HG02623 (cell line): ENCODE results near the gene ZNHIT2.
"Not testable (repeated sequence)": the region's sequence is repeated elsewhere in the genome, so short reads cannot be mapped to it uniquely, and the experiment has no call there.

Source experiments
- ATAC-seq: cut with Tn5 transposase; IDR thresholded peaks from one replicate; pipeline ENCODE4 v1.9.1; 2021; ENCODE audit warnings: moderate library complexity; ENCODE audit not compliant: unreplicated experiment

Gene ZNHIT2

GRCh38 chr11:65117206-65118096, at the start of gene ZNHIT2:
Gene ZNHIT2 (minus strand): TSS chr11:65117701. CDS start chr11:65117653, 48 bp downstream.
- peak; percentile 60 for ATAC-seq

- no peak for ATAC-seq
Observed at GRCh38 chr11:65166893-65167292, 49.4 kb upstream of the ZNHIT2 start.

GRCh38 chr11:65165410-65166317, 48.2 kb upstream of the ZNHIT2 start:
- no peak for ATAC-seq

- ATAC-seq = no peak
Observed at GRCh38 chr11:65163684-65164083, 46.2 kb upstream of the ZNHIT2 start.

- ATAC-seq = no peak
Observed at GRCh38 chr11:65160643-65161042, 43.1 kb upstream of the ZNHIT2 start.

DNA sequence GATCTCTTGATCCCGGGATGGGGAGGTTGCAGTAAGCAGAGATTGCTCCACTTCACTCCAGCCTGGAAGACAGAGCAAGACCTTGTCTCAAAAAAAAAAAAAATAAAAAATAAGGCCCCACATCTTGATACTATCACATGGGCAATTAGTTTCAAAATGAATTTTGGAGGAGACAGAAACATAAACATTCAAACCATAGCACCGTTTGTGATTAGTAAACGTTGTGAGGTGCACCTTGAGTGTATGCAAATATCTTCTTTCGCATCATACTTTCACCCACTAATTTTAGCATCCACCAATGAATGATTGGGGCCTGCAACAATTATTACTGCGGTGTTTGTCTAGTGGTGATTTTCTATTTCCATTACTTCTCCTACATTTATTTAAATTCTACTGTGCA, 41.5 kb upstream of the ZNHIT2 start:
- no peak for ATAC-seq

DNA sequence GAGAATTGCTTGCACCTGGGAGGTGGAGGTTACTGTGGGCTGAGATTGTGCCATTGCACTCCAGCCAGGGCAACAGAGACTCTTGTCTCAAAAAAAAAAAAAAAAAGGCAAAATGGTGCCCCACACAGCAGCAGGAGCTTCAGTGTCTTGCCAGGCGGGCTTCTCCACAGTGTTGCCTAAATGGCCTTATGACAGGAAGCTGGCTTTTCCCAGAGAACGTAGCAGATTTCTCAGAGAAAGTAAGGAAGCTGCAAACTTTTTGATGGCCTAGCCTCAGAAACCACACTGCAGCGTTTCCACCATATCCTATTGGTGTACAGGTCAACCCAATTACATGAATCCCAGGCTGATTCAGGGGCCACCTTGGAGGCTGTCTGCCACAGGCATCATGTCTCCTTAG, 39.8 kb upstream of the ZNHIT2 start:
- ATAC-seq = no peak

GRCh38 chr11:65156926-65157325, 39.4 kb upstream of the ZNHIT2 start:
- ATAC-seq = no peak

DNA sequence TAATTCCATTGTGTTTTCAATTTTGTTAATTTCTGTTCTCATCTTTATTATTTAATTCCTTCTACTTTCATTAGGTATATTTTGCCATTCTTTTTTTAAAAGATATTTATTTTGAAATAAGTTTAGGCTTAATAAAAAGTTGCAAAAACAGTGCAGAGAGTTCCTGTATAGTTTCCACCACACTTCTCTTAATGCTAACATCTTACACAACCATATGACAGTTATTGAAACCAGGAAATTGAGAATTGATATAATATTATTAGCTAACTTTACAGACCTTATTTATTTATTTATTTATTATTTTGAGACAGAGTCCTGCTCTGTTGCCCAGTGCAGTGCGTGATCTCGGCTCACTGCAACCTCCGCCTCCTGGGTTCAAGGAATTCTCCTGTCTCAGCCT, 38.8 kb upstream of the ZNHIT2 start:
- no peak for ATAC-seq

DNA sequence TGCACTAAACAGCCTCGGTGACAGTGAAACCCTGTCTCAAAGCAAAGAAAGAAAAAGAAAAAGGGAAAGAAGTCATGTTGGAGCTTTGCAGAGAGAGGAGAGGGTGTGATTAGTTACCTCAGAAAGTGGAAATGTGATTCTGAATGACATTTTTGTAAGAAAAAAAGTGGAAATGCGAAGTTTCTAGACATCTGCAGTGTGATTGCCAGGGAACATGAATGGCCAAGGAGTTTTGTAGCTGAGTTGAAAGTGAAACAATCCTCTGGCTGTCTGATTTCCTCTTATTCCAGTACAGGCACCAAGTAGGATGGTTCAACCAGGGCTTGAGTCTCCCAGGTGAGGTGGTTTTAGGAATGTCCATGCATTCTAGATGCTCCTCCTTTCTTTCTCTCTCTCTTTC, 34.6 kb upstream of the ZNHIT2 start:
- ATAC-seq = no peak

DNA sequence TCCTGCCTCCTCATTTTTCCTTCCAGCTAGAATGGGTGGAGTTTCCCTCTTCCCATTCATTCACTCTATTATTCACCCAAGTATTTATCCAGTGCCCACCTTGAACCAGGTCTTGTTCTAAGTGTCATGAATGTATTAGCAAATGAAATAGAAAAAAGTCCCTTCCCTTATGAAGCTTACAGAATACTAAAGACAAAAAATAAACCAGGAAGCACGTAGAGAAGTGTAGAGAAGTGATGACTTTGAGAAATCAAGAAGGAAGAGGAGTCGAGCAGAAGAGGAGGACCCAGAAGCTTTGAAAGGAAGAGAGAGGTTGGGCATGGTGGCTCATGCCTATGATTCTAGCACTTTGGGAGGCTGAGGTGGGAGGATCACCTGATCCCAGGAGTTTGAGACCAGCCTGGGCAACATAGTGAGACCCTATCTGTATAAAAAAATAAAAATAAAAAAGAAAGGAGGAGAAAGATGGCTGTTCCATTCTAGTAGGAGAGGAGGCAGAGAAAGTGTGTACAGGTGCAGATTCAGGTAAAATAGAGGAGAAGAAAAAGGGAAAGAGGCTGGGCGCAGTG, 33.9 kb upstream of the ZNHIT2 start:
- ATAC-seq = no peak

DNA sequence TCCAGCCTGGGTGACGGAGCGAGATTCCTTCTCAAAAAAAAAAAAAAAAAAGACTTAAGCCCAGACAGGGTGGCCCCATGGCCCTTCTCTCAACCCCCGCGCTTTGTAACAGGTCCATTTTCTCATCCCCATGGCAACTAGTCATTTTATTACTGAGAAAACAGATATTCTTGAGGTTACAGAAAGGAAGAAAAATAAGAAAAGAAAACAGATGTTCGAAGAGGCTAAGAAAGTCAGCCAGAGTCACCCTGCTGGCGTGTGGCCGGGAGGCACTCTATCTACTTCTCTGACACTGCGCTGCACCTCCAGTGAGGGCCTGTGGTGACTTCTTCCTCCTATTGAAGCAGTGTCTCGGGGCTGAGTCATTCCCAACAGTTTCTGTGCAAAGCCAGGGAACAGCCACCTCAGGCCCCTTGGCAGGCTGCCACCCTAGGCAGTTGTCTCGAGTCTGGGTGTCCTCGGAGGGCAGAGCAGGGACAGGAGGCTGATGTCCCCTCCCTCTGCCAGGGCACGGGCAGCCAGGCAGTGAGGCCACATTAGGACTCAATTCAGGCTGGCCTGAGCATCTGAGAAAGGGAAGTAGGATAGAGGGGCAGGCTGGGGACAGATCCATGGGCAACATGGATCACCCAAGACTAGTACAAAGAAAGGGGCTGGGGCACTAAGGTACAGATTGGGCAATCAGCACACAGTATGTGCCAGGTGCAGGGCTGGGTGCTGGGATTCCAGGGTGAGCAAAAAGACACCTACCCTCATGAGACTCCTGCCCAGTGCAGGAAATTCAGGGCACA, 33.2 kb upstream of the ZNHIT2 start:
- ATAC-seq = no peak

- ATAC-seq = not testable (repeated sequence)
Observed at GRCh38 chr11:65150131-65150508, 32.6 kb upstream of the ZNHIT2 start.

DNA sequence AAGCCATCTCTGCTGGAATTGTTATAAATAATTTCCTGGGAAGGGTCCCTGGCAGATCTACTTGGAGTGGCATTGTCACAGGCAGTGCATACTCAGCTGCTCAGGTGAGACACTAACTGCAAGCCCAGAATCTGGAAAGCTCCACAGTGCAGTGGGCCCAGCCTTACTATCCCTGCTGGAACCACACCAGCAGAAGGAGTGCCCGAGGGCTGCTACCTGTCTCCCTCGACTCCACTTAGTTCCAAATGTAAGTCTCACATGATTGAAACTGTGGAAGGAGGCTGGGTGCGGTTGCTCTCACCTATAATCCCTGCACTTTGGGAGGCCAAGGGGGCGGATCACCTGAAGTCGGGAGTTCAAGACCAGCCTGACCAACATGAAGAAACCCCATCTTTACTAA, 31.2 kb upstream of the ZNHIT2 start:
- ATAC-seq = no peak

DNA sequence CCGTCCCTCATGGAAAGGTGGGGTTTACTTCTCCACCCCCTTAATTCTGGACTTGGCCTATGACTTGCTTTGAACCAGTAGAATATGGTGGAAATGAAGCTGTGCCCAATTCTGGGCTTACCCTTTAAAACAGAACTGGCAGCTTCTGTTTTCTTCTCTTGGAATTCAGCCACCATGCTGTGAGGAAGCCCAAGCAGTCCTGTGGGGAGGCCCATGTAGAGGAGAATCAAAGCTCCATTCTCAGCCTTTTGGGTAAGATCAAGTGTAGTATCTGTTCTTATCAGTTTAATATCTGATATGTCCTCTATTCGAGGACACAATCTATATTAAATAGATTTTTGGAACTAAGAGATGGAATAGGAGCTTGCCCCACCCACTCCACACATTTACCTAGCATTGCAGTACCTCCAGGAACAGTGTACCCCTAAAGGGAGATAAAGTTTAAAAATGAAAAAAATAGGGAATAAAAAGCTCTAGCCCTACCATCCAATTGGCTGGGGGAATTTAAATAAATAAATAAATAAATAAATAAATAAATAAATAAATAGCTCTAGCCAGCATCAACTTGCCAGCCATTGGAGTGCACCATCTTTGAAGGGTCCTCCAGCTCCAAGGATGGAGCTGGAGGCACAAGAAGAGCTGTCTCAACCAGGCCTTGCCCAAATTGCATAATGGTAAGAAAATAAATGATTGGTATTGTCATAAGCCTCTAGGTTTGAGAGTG, 30.0 kb upstream of the ZNHIT2 start:
- ATAC-seq = no peak

DNA sequence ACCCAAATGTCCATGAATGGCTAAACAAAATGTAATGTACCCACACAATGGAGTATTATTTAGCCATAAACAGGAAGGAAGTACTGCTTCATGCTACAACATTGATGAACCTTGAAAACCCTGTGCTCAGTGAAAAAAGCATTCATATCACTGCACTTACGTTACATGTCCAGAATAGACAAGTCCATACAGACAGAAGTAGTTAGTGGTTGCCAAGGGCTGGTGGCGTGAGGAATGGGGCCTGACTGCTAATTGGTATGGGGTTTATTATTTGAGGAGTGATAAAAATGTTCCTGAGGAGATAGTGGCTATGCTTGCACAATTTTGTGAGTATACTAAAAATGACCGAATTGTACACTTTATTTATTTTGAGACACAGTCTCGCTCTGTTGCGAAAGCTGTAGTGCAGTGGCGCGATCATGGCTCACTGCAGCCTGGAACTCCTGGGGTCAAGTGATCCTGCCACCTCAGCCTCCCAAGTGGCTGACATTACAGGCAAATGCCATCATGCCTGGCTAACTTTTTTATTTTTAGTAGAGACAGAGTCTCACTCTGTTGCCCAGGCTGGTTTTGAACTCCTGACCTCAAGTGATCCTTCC, 24.5 kb upstream of the ZNHIT2 start:
- ATAC-seq = no peak

DNA sequence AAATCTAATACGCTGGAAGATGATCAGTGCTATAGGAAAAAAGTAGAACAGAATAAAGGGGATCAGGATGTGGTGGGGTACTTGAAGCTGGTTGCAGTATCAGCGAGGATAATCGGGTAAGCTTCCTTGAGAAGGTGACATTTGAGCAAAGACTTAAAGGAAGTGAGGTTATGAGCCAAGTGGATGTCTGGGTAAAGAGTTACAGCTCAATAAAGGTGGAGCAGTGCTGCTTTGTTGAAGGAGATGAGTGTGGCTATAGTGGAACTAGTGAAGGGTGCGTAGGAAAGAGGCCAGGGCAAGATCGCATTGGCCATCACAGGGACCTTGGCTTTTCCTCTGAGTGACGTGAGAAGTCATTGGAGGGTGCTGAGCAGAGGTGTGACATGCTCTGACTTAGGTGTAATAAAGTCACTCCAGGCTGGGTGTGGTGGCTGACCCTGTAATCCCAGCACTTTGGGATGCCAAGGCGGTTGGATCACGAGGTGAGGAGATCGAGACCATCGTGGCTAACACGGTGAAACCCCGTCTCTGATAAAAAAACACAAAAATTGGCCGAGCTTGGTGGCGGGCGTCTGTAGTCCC, 19.1 kb upstream of the ZNHIT2 start:
- ATAC-seq = no peak

- ATAC-seq = no peak
Observed at GRCh38 chr11:65135633-65136145, 18.2 kb upstream of the ZNHIT2 start.
